ENCODE results near the gene OSBPL9. TPM values are rescaled to one million over a fixed set of nuclear protein-coding genes. Genes with fewer than 3 reads are reported as not detected.

OSBPL9 gene
- total RNA-seq, 1 donor from 2014 or later: 63.7 TPM

- ATAC-seq (ENCODE audit: low read depth) (no peak), DNase-seq (no peak)
- H3K9me3 Mint-ChIP-seq: no peaks in the 10 kb centered on the region
- H3K4me1 Mint-ChIP-seq: no peaks in the 10 kb centered on the region
- H3K27me3 Mint-ChIP-seq: no peaks in the 10 kb centered on the region
- intact Hi-C loops (cut with micrococcal nuclease): no loop called here
- no peak overlapping the region for H3K27ac Mint-ChIP-seq
- no peak for TF ChIP-seq CTCF (IDR thresholded peaks at IDR 0.05)
- CTCF ChIA-PET: no interaction called here
- no peak overlapping the region for H3K4me3 Mint-ChIP-seq
- peaks cover 1% of the 10 kb centered on the region for H3K36me3 Mint-ChIP-seq (ENCODE audit: low read depth)
- POLR2A ChIA-PET: no interaction called here
These were observed 92.2 kb downstream of the OSBPL9 start for GRCh38 chr1:51708911-51709760.

- peaks cover 6% of the 10 kb centered on the region for H3K36me3 Mint-ChIP-seq (ENCODE audit: low read depth)
- H3K27ac Mint-ChIP-seq: no peak overlapping the region
- H3K27me3 Mint-ChIP-seq: no peaks in the 10 kb centered on the region
- no peaks in the 10 kb centered on the region for H3K9me3 Mint-ChIP-seq
- no peak for ATAC-seq (ENCODE audit: low read depth)
- no peaks in the 10 kb centered on the region for H3K4me1 Mint-ChIP-seq
- ChIA-PET POLR2A (no interaction called here), CTCF (no interaction called here)
- no peak overlapping the region for H3K4me3 Mint-ChIP-seq
- TF ChIP-seq CTCF (IDR thresholded peaks at IDR 0.05): no peak
- no peak for DNase-seq
- intact Hi-C loops (cut with micrococcal nuclease): no loop called here
These were observed 93.1 kb downstream of the OSBPL9 start for GRCh38 chr1:51709951-51710350.

- Mint-ChIP-seq H3K9me3 (no peaks in the 10 kb centered on the region), H3K27me3 (no peaks in the 10 kb centered on the region), H3K36me3 (ENCODE audit: low read depth) (peaks cover 15% of the 10 kb centered on the region), H3K27ac (no peak overlapping the region), H3K4me1 (no peaks in the 10 kb centered on the region), H3K4me3 (no peak overlapping the region)
- ChIA-PET POLR2A (no interaction called here), CTCF (no interaction called here)
- TF ChIP-seq CTCF (IDR thresholded peaks at IDR 0.05): no peak
- DNase-seq (no peak), ATAC-seq (ENCODE audit: low read depth) (no peak)
- intact Hi-C loops (cut with micrococcal nuclease): no loop called here
These were observed 95.7 kb downstream of the OSBPL9 start for GRCh38 chr1:51712590-51712989.

DNA sequence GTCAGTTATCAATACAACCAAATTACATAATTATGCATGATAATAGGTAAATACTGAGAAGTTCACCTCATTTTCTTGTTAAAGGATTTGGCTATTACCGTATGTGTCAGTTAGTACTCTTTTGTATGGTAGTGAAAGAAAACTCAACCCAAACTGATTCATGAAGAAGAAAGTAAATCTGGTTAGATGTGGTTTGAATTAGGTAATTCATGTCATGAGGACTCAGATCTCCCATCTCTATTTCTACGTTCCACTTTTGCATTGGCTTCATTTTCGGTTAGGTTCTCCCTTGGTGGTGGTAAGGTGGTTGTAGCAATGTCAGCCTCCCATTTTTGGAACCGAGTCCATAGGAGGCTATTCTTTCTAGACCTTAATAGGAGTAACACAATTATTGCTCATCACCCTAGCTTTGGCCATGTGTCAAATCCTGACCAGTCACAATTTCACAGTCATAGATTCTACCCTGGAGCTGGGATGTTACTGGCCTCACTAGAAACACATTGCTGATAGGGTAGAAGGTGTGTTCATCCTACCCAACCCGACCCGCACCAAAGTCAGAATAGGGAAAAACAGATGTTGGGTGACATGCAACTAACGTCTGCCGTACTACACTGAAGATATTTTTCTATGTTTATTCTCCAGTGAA, 97.6 kb downstream of the OSBPL9 start:
- no peak overlapping the region for H3K4me3 Mint-ChIP-seq
- no peak overlapping the region for H3K27ac Mint-ChIP-seq
- DNase-seq: no peak
- no peaks in the 10 kb centered on the region for H3K9me3 Mint-ChIP-seq
- H3K4me1 Mint-ChIP-seq: no peaks in the 10 kb centered on the region
- H3K36me3 Mint-ChIP-seq (ENCODE audit: low read depth): peaks cover 17% of the 10 kb centered on the region
- POLR2A ChIA-PET: interaction anchor here (1.0 kb wide), 1 partner anchor 15 kb away, joined by 3 read pairs; no protein-coding TSS in a partner anchor
- CTCF ChIA-PET: no interaction called here
- TF ChIP-seq CTCF (IDR thresholded peaks at IDR 0.05): no peak
- H3K27me3 Mint-ChIP-seq: no peaks in the 10 kb centered on the region
- ATAC-seq (ENCODE audit: low read depth): no peak
- intact Hi-C loops (cut with micrococcal nuclease): no loop called here

- ChIA-PET POLR2A (interaction anchor here (1.0 kb wide), 1 partner anchor 14 kb away, joined by 3 read pairs; no protein-coding TSS in a partner anchor), CTCF (no interaction called here)
- Mint-ChIP-seq H3K27ac (no peak overlapping the region), H3K27me3 (no peaks in the 10 kb centered on the region), H3K4me1 (no peaks in the 10 kb centered on the region), H3K4me3 (no peak overlapping the region), H3K9me3 (no peaks in the 10 kb centered on the region), H3K36me3 (ENCODE audit: low read depth) (peaks cover 17% of the 10 kb centered on the region)
- ATAC-seq (ENCODE audit: low read depth) (no peak), DNase-seq (no peak)
- intact Hi-C loops (cut with micrococcal nuclease): no loop called here
- TF ChIP-seq CTCF (IDR thresholded peaks at IDR 0.05): no peak
These were observed 98.5 kb downstream of the OSBPL9 start for GRCh38 chr1:51715369-51715768.
